Suprapubic skin (tissue), 4 donors: Measurements from ENCODE around the gene CTCFL. TPM values are rescaled to one million over a fixed set of nuclear protein-coding genes. Genes with fewer than 3 reads are reported as not detected.

Experiments used
- DNase-seq, 2 donors: peaks; one replicate each; pipeline ENCODE4 v3.0.0-alpha.2; 2019; ENCODE audit warnings: low spot score in 2 of 2
- H3K27ac ChIP-seq: fragments of 200-600 bp; sonication (generic); one replicate; pipeline ENCODE4 v1.5.1; 2019
- H3K27me3 ChIP-seq: fragments of 200-600 bp; sonication (generic); one replicate; pipeline ENCODE4 v1.5.1; 2019
- H3K36me3 ChIP-seq: fragments of 200-600 bp; sonication (generic); one replicate; pipeline ENCODE4 v1.5.1; 2019
- H3K4me1 ChIP-seq: fragments of 200-600 bp; sonication (generic); one replicate; pipeline ENCODE4 v1.5.1; 2019
- H3K4me3 ChIP-seq: fragments of 200-600 bp; sonication (generic); one replicate; pipeline ENCODE4 v1.5.1; 2019; ENCODE audit warnings: mild to moderate bottlenecking
- H3K9me3 ChIP-seq: fragments of 200-600 bp; sonication (generic); one replicate; pipeline ENCODE4 v1.5.1; 2019
- EP300 ChIP-seq: sonication (generic); formaldehyde crosslinking; IDR thresholded peaks from one replicate; pipeline ENCODE4 v1.6.1; 2017; ENCODE audit warnings: antibody characterized with exemption
- POLR2A ChIP-seq, 2 donors: fragments of 450-650 bp; IDR thresholded peaks; one replicate each; pipeline ENCODE4 v1.6.1; 2017; ENCODE audit warnings: antibody characterized with exemption in 2 of 2, mild to moderate bottlenecking in 2 of 2, moderate library complexity in 2 of 2
- POLR2AphosphoS5 ChIP-seq, 3 donors: sonication (generic); formaldehyde crosslinking; IDR thresholded peaks; one replicate each; pipeline ENCODE4 v1.6.1; 2017; ENCODE audit warnings: antibody characterized with exemption in 3 of 3
- WGBS: methylation state at CpG from one replicate; pipeline ENCODE4 v1.1.5; 2018; 5-methylcytosine and 5-hydroxymethylcytosine counted together
- total RNA-seq, 4 donors: library from RNA; depleted of rRNA; stranded (reverse); fragments of >200 nt; gene quantifications; one replicate each; pipeline ENCODE4 v1.1.0, GENCODE V29; 2016
- TF ChIP-seq, protein P1 (sequence below), 2 donors: fragments of 200-600 bp in 1 of 2; fragments of 450-650 bp in 1 of 2; sonication (generic) in 1 of 2; IDR thresholded peaks; one replicate each; pipeline ENCODE4 v1.5.1; 2016 to 2019; ENCODE audit warnings: antibody characterized with exemption in 2 of 2, mild to moderate bottlenecking in 1 of 2, moderate library complexity in 1 of 2

CTCFL gene
- total RNA-seq, 4 donors from 2014 or later: not detected

GRCh38 chr20:57451795-57452661, 72.9 kb downstream of the CTCFL start:
- no peak for DNase-seq
- Histone ChIP-seq H3K9me3 (no peaks in the 10 kb centered on the region), H3K27me3 (peaks cover 3% of the 10 kb centered on the region), H3K4me3 (no peak overlapping the region), H3K27ac (no peak overlapping the region), H3K36me3 (no peaks in the 10 kb centered on the region), H3K4me1 (no peaks in the 10 kb centered on the region)
- TF ChIP-seq, protein P1, sequence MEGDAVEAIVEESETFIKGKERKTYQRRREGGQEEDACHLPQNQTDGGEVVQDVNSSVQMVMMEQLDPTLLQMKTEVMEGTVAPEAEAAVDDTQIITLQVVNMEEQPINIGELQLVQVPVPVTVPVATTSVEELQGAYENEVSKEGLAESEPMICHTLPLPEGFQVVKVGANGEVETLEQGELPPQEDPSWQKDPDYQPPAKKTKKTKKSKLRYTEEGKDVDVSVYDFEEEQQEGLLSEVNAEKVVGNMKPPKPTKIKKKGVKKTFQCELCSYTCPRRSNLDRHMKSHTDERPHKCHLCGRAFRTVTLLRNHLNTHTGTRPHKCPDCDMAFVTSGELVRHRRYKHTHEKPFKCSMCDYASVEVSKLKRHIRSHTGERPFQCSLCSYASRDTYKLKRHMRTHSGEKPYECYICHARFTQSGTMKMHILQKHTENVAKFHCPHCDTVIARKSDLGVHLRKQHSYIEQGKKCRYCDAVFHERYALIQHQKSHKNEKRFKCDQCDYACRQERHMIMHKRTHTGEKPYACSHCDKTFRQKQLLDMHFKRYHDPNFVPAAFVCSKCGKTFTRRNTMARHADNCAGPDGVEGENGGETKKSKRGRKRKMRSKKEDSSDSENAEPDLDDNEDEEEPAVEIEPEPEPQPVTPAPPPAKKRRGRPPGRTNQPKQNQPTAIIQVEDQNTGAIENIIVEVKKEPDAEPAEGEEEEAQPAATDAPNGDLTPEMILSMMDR (IDR thresholded peaks at IDR 0.05): no peak
- TF ChIP-seq EP300 (no peak), POLR2AphosphoS5 (IDR thresholded peaks at IDR 0.05) (no peak), POLR2A (IDR thresholded peaks at IDR 0.05) (no peak)
- WGBS: 86% methylated on average over 20 of the region's 21 CpGs

GRCh38 chr20:57451431-57451794, 73.5 kb downstream of the CTCFL start:
- Histone ChIP-seq H3K36me3 (no peaks in the 10 kb centered on the region), H3K4me1 (no peaks in the 10 kb centered on the region), H3K4me3 (no peak overlapping the region), H3K9me3 (no peaks in the 10 kb centered on the region), H3K27ac (no peak overlapping the region), H3K27me3 (peaks cover 3% of the 10 kb centered on the region)
- WGBS: 75% methylated on average over 4 of the region's 7 CpGs
- TF ChIP-seq, protein P1 (IDR thresholded peaks at IDR 0.05): no peak
- no peak for TF ChIP-seq POLR2AphosphoS5 (IDR thresholded peaks at IDR 0.05)
- no peak for TF ChIP-seq POLR2A (IDR thresholded peaks at IDR 0.05)
- TF ChIP-seq EP300: no peak
- no peak for DNase-seq

DNA sequence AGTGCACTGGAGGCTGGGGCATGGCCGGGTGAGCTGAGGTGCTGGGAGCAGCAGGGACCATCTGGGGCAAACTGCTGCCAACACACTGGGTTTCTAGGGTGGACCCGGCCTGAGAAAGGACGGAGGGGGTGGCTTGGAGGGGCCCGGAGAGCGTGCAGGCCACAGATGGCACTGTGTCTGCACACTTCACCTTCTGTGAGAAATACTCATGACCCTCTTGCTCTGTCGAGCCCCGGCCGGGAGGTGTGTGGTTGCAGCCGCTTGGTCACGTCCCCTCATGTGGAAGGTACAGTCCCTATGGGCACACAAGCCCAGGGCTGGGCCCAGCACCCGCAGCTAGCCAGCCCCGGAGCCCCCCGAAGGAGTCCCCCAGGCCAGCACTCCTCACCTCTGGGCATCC, 74.0 kb downstream of the CTCFL start:
- H3K36me3 ChIP-seq: no peaks in the 10 kb centered on the region
- H3K4me1 ChIP-seq: no peaks in the 10 kb centered on the region
- no peak overlapping the region for H3K4me3 ChIP-seq
- no peaks in the 10 kb centered on the region for H3K9me3 ChIP-seq
- H3K27ac ChIP-seq: no peak overlapping the region
- WGBS: 65% methylated on average over 13 of the region's 13 CpGs
- peaks cover 3% of the 10 kb centered on the region for H3K27me3 ChIP-seq
- DNase-seq: no peak
- no peak for TF ChIP-seq POLR2A (IDR thresholded peaks at IDR 0.05)
- TF ChIP-seq, protein P1 (IDR thresholded peaks at IDR 0.05): no peak
- TF ChIP-seq EP300: no peak
- TF ChIP-seq POLR2AphosphoS5 (IDR thresholded peaks at IDR 0.05): no peak

GRCh38 chr20:57450419-57450818, 74.5 kb downstream of the CTCFL start:
- H3K27me3 ChIP-seq: peaks cover 3% of the 10 kb centered on the region
- TF ChIP-seq, protein P1 (IDR thresholded peaks at IDR 0.05): no peak
- no peak for TF ChIP-seq POLR2A (IDR thresholded peaks at IDR 0.05)
- no peak for TF ChIP-seq POLR2AphosphoS5 (IDR thresholded peaks at IDR 0.05)
- no peak for TF ChIP-seq EP300
- no peak overlapping the region for H3K4me3 ChIP-seq
- H3K4me1 ChIP-seq: no peaks in the 10 kb centered on the region
- DNase-seq: no peak
- 53% methylated on average over 3 of the region's 12 CpGs for WGBS
- no peaks in the 10 kb centered on the region for H3K9me3 ChIP-seq
- no peak overlapping the region for H3K27ac ChIP-seq
- no peaks in the 10 kb centered on the region for H3K36me3 ChIP-seq

- WGBS: 79% methylated on average over 14 of the region's 14 CpGs
- Histone ChIP-seq H3K27me3 (peaks cover 3% of the 10 kb centered on the region), H3K4me3 (no peak overlapping the region), H3K9me3 (no peaks in the 10 kb centered on the region), H3K27ac (no peak overlapping the region), H3K36me3 (no peaks in the 10 kb centered on the region), H3K4me1 (no peaks in the 10 kb centered on the region)
- DNase-seq: no peak
- TF ChIP-seq EP300: no peak
- TF ChIP-seq, protein P1 (IDR thresholded peaks at IDR 0.05): no peak
- no peak for TF ChIP-seq POLR2AphosphoS5 (IDR thresholded peaks at IDR 0.05)
- no peak for TF ChIP-seq POLR2A (IDR thresholded peaks at IDR 0.05)
Measured at GRCh38 chr20:57449398-57450354, 75.3 kb downstream of the CTCFL start.
